Lung (tissue), 12 donors: ENCODE results near the gene MYADML2. TPM values are rescaled to one million over a fixed set of nuclear protein-coding genes. Genes with fewer than 3 reads are reported as not detected.
A peak's percentile ranks its signal among the peaks of the same experiment; 100 is the strongest.

Experiments used
- ATAC-seq: fragments of 200-7000 bp; cut with Tn5 transposase; one replicate; pipeline ENCODE4 v1.9.1; 2020; ENCODE audit warnings: moderate number of reproducible peaks; ENCODE audit not compliant: insufficient read depth, low FRiP score
- DNase-seq, 3 donors: peaks; one replicate each; pipeline ENCODE4 v3.0.0-alpha.2; 2013 to 2017
- H3K27ac ChIP-seq, 2 donors: one replicate each; pipeline ENCODE4 v1.5.1; 2013; ENCODE audit warnings: mild to moderate bottlenecking in 2 of 2, moderate library complexity in 2 of 2, control low read depth in 1 of 2, inconsistent platforms in 1 of 2, low read depth in 1 of 2, low read length in 1 of 2
- H3K27me3 ChIP-seq, 3 donors: one replicate each; pipeline ENCODE4 v1.5.1; 2013; ENCODE audit warnings: low read length in 2 of 3; ENCODE audit not compliant: control insufficient read depth in 3 of 3, insufficient read depth in 3 of 3
- H3K36me3 ChIP-seq, 4 donors: one replicate each; pipeline ENCODE4 v1.5.1; 2013; ENCODE audit warnings: low read length in 4 of 4, mild to moderate bottlenecking in 1 of 4, moderate library complexity in 1 of 4; ENCODE audit not compliant: control insufficient read depth in 4 of 4, insufficient read depth in 4 of 4
- H3K4me1 ChIP-seq, 5 donors: one replicate each; pipeline ENCODE4 v1.5.1; 2013; ENCODE audit warnings: low read length in 5 of 5, mild to moderate bottlenecking in 2 of 5, moderate library complexity in 1 of 5; ENCODE audit not compliant: control insufficient read depth in 5 of 5, insufficient read depth in 5 of 5
- H3K4me3 ChIP-seq: one replicate; pipeline ENCODE4 v1.5.1; 2013; ENCODE audit warnings: mild to moderate bottlenecking, control low read depth, moderate library complexity
- H3K9ac ChIP-seq, 2 donors: one replicate each; pipeline ENCODE4 v1.5.1; 2013; ENCODE audit warnings: low read length in 2 of 2, control low read depth in 1 of 2; ENCODE audit not compliant: insufficient read depth in 1 of 2
- H3K9me3 ChIP-seq, 4 donors: one replicate each; pipeline ENCODE4 v1.5.1; 2013; ENCODE audit warnings: low read length in 3 of 4, mild to moderate bottlenecking in 1 of 4, moderate library complexity in 1 of 4; ENCODE audit not compliant: control insufficient read depth in 4 of 4, insufficient read depth in 3 of 4
- CTCF ChIP-seq: IDR thresholded peaks from 2 replicates; pipeline ENCODE4 v1.5.1; 2012; ENCODE audit warnings: mild to moderate bottlenecking; ENCODE audit errors: control extremely low read depth, extremely low read depth
- WGBS, 2 donors: extraction: QIAGEN DNeasy Blood & Tissue Kit; methylation state at CpG; one replicate each; pipeline ENCODE4 v1.1.7; 2013; 5-methylcytosine and 5-hydroxymethylcytosine counted together
- polyA plus RNA-seq, 2 donors: library from polyadenylated mRNA; stranded (reverse); fragments of 200-250 nt; gene quantifications; one replicate each; pipeline ENCODE4 v1.2.1, GENCODE V29; 2013
- total RNA-seq, 2 donors: library from RNA; depleted of rRNA in 1 of 2; stranded (reverse); fragments of >200 nt in 1 of 2; gene quantifications; one replicate each; pipeline ENCODE4 v1.2.1, GENCODE V29; 2014 to 2021
- donor health status: control.
- donor health status: control.
- donor health status: Bipolar disorder and iron deficiency.
- donor health status: healthy.
- donor health status: DM: yes; HTN: yes; CAD: no.

MYADML2 gene
- total and polyA plus RNA-seq, 4 donors, result not detected

DNA sequence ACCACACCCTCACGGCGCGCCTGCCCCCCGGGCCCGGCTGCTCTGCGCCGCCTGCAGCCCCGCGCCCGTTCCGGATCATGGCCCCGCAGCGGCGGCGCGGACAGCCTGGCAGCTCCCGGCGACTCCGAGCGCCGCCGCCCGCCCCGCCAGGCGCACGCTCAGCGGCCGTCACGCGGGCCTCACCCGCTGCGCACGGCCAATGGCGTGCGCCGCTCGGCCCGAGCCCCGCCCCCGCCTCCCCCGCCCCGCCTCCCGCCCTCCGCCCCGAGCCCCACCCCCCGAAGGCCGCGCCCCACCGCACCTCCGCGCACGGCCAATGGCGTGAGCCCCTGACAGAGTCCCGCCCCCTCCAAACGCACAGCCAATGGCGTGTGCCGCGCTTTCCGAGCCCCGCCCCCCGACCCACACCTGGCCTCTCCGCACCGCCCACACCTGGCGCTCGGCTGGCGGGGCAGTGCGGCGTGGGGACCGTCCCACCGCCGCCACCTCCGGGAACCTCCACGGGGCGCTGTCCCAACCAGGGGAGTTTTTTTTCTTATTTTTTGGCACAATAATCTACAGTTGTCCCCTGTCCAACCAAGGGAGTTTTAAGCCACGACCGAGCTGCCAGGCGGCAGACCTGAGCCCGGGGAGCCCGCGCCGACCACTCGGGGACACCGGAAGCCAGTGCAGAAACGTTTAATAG lies 35.6 kb downstream of the MYADML2 start, which contains the start of gene PCYT2:
TSS of gene PCYT2 (minus strand) at position 123 of the 685 bp plus-strand sequence. CDS start at position 79, 44 bp downstream.
- Histone ChIP-seq H3K27ac (peak within 1 kb of the TSS; percentile 62 to 77), H3K4me1 (peaks cover 0 to 9% (median 5%) of the 10 kb centered on the region in 5 donors), H3K4me3 (peak within 1 kb of the TSS; percentile 76), H3K9ac (no peak within 1 kb of the TSS), H3K36me3 (peaks cover 5 to 59% (median 13%) of the 10 kb centered on the region in 4 donors), H3K27me3 (no peaks in the 10 kb centered on the region), H3K9me3 (no peaks in the 10 kb centered on the region)
- peak; percentile 89 to 93 (median 93) for DNase-seq
- no peak for TF ChIP-seq CTCF
- ATAC-seq, result peak; percentile 97
- 3 to 7% methylated on average over 40 to 84 of the region's 84 CpGs for WGBS, 2 donors

GRCh38 chr17:81910840-81911276 lies 36.2 kb downstream of the MYADML2 start:
- peaks cover 5 to 64% (median 13%) of the 10 kb centered on the region in 4 donors for H3K36me3 ChIP-seq
- ATAC-seq, result no peak
- TF ChIP-seq CTCF, result no peak

GRCh38 chr17:81909966-81910839 lies 36.8 kb downstream of the MYADML2 start:
- Histone ChIP-seq H3K27me3 (no peaks in the 10 kb centered on the region), H3K4me1 (peaks cover 0 to 9% (median 5%) of the 10 kb centered on the region in 5 donors), H3K9me3 (no peaks in the 10 kb centered on the region), H3K9ac (no peak overlapping the region), H3K27ac (peak overlapping the region in 1 of 2 donors; percentile 77), H3K36me3 (peaks cover 5 to 60% (median 13%) of the 10 kb centered on the region in 4 donors), H3K4me3 (peak overlapping the region; percentile 76)
- TF ChIP-seq CTCF, result no peak
- 36 to 37% methylated on average over 23 of the region's 23 CpGs for WGBS, 2 donors
- DNase-seq (no peak), ATAC-seq (no peak)

More at GRCh38 chr17:81910840-81911276, 36.2 kb downstream of the MYADML2 start:
- peaks cover 0 to 9% (median 5%) of the 10 kb centered on the region in 5 donors for H3K4me1 ChIP-seq
- 0% methylated on average over 30 to 55 of the region's 55 CpGs for WGBS, 2 donors
- no peaks in the 10 kb centered on the region for H3K27me3 ChIP-seq
- no peak overlapping the region for H3K9ac ChIP-seq
- no peaks in the 10 kb centered on the region for H3K9me3 ChIP-seq
- H3K27ac ChIP-seq, result peak overlapping the region; percentile 62 to 77
- peak overlapping the region; percentile 76 for H3K4me3 ChIP-seq
- no peak for DNase-seq
